Right cardiac atrium (tissue), 5 donors: ENCODE data around the gene EN2. TPM values are rescaled to one million over a fixed set of nuclear protein-coding genes. Genes with fewer than 3 reads are reported as not detected.

Experiments used
- ATAC-seq, 2 donors: fragments of 200-7000 bp; cut with Tn5 transposase; one replicate each; pipeline versions ENCODE4 v1.8.0 to v1.9.1; 2020; ENCODE audit warnings: moderate library complexity in 2 of 2, mild to moderate bottlenecking in 1 of 2
- DNase-seq, 3 donors: peaks; one replicate each; pipeline ENCODE4 v3.0.0-alpha.2; 2020
- H3K27ac ChIP-seq: one replicate; pipeline ENCODE4 v1.5.1; 2013; ENCODE audit warnings: mild to moderate bottlenecking, low read length, control low read depth, moderate library complexity
- H3K27me3 ChIP-seq: one replicate; pipeline ENCODE4 v1.6.1; 2013; ENCODE audit not compliant: control insufficient read depth, insufficient read depth
- H3K4me1 ChIP-seq: one replicate; pipeline ENCODE4 v1.6.1; 2013; ENCODE audit warnings: low read length; ENCODE audit not compliant: control insufficient read depth, insufficient read depth
- H3K4me3 ChIP-seq: one replicate; pipeline ENCODE4 v1.5.1; 2013; ENCODE audit warnings: low read length, control low read depth
- H3K9me3 ChIP-seq: one replicate; pipeline ENCODE4 v1.6.1; 2013; ENCODE audit warnings: low read length; ENCODE audit not compliant: control insufficient read depth
- WGBS: extraction: QIAGEN DNeasy Blood & Tissue Kit; methylation state at CpG from one replicate; pipeline ENCODE4 v1.1.7; 2013; 5-methylcytosine and 5-hydroxymethylcytosine counted together
- intact Hi-C, 4 donors: fragments of 100-400 bp; cut with DNase I; formaldehyde crosslinking; loops; one replicate each; pipeline versions ENCODE4 v1.11.0 to v1.14.0; 2022 to 2023
- polyA plus RNA-seq: library from polyadenylated mRNA; stranded (reverse); fragments of 200-250 nt; gene quantifications from one replicate; pipeline ENCODE4 v1.2.3, GENCODE V29; 2013
- total RNA-seq, 4 donors: library from RNA; stranded (reverse); fragmentation: NEBNext Ultra II Directional; extraction: Animal tissue kit (Norgen Biotek cat#: 25700); gene quantifications; one replicate each; pipeline ENCODE4 v1.2.1, GENCODE V29; 2021
- donor health status: healthy with polysubstance abuse.
- donor health status: DM: no; HTN: yes; CAD: no.
- donor health status: DM: no; HTN: no; CAD: no.
- donor health status: DM: no; HTN: yes; CAD: no; lungs with severe emphysema.
- donor health status: DM: yes; HTN: yes; CAD: no.

Gene EN2
- total and polyA plus RNA-seq, 5 donors, result 0.11 to 0.35 (median 0.16) TPM; not detected in 2

- Histone ChIP-seq H3K27me3 (no peaks in the 10 kb centered on the region), H3K9me3 (no peaks in the 10 kb centered on the region), H3K27ac (no peak overlapping the region), H3K4me3 (no peak overlapping the region), H3K4me1 (no peaks in the 10 kb centered on the region)
- 75% methylated on average over 20 of the region's 20 CpGs for WGBS
- intact Hi-C loops, result no loop called here
- DNase-seq, result no peak
- ATAC-seq, result no peak
Observed at GRCh38 chr7:155427411-155428038, 30.4 kb upstream of the EN2 start.

- no peak overlapping the region for H3K4me3 ChIP-seq
- ATAC-seq, result no peak
- H3K27me3 ChIP-seq, result no peaks in the 10 kb centered on the region
- 83% methylated on average over 14 of the region's 14 CpGs for WGBS
- no peak overlapping the region for H3K27ac ChIP-seq
- no peaks in the 10 kb centered on the region for H3K4me1 ChIP-seq
- DNase-seq, result no peak
- intact Hi-C loops, result no loop called here
- no peaks in the 10 kb centered on the region for H3K9me3 ChIP-seq
Observed at GRCh38 chr7:155428171-155428834, 29.6 kb upstream of the EN2 start.

GRCh38 chr7:155429651-155430050, 28.3 kb upstream of the EN2 start:
- ATAC-seq (no peak), DNase-seq (no peak)
- no peaks in the 10 kb centered on the region for H3K9me3 ChIP-seq
- no peak overlapping the region for H3K27ac ChIP-seq
- WGBS, result 63% methylated on average over 6 of the region's 6 CpGs
- no peaks in the 10 kb centered on the region for H3K4me1 ChIP-seq
- intact Hi-C loops, result no loop called here
- no peaks in the 10 kb centered on the region for H3K27me3 ChIP-seq
- no peak overlapping the region for H3K4me3 ChIP-seq

GRCh38 chr7:155430606-155431005, 27.3 kb upstream of the EN2 start:
- WGBS, result 67% methylated on average over 10 of the region's 10 CpGs
- Histone ChIP-seq H3K9me3 (no peaks in the 10 kb centered on the region), H3K4me3 (no peak overlapping the region), H3K27me3 (no peaks in the 10 kb centered on the region), H3K27ac (no peak overlapping the region), H3K4me1 (no peaks in the 10 kb centered on the region)
- ATAC-seq (no peak), DNase-seq (no peak)
- intact Hi-C loops, result no loop called here

- 73% methylated on average over 12 of the region's 12 CpGs for WGBS
- H3K9me3 ChIP-seq, result no peaks in the 10 kb centered on the region
- no peaks in the 10 kb centered on the region for H3K4me1 ChIP-seq
- H3K27me3 ChIP-seq, result no peaks in the 10 kb centered on the region
- DNase-seq (no peak), ATAC-seq (no peak)
- no peak overlapping the region for H3K27ac ChIP-seq
- intact Hi-C loops, result no loop called here
- no peak overlapping the region for H3K4me3 ChIP-seq
Observed at GRCh38 chr7:155431231-155431630, 26.7 kb upstream of the EN2 start.

GRCh38 chr7:155431711-155432110, 26.2 kb upstream of the EN2 start:
- Histone ChIP-seq H3K4me3 (no peak overlapping the region), H3K27ac (no peak overlapping the region), H3K4me1 (no peaks in the 10 kb centered on the region), H3K9me3 (no peaks in the 10 kb centered on the region), H3K27me3 (no peaks in the 10 kb centered on the region)
- DNase-seq (no peak), ATAC-seq (no peak)
- WGBS, result 82% methylated on average over 14 of the region's 14 CpGs
- intact Hi-C loops, result no loop called here

- Histone ChIP-seq H3K4me1 (no peaks in the 10 kb centered on the region), H3K27me3 (peaks cover 5% of the 10 kb centered on the region), H3K4me3 (no peak overlapping the region), H3K9me3 (no peaks in the 10 kb centered on the region), H3K27ac (no peak overlapping the region)
- WGBS, result 63% methylated on average over 3 of the region's 3 CpGs
- DNase-seq (no peak), ATAC-seq (no peak)
- intact Hi-C loops, result no loop called here
Observed at GRCh38 chr7:155435110-155435509, 22.8 kb upstream of the EN2 start.

- Histone ChIP-seq H3K4me3 (no peak overlapping the region), H3K27ac (no peak overlapping the region), H3K9me3 (no peaks in the 10 kb centered on the region), H3K27me3 (peaks cover 5% of the 10 kb centered on the region), H3K4me1 (no peaks in the 10 kb centered on the region)
- intact Hi-C loops, result no loop called here
- WGBS, result 78% methylated on average over 4 of the region's 4 CpGs
- no peak for DNase-seq
- ATAC-seq, result no peak
Observed at GRCh38 chr7:155437836-155438235, 20.1 kb upstream of the EN2 start.

- intact Hi-C loops, result no loop called here
- 44% methylated on average over 7 of the region's 7 CpGs for WGBS
- H3K4me1 ChIP-seq, result no peaks in the 10 kb centered on the region
- H3K27ac ChIP-seq, result no peak overlapping the region
- H3K4me3 ChIP-seq, result no peak overlapping the region
- peaks cover 5% of the 10 kb centered on the region for H3K27me3 ChIP-seq
- no peak for DNase-seq
- no peaks in the 10 kb centered on the region for H3K9me3 ChIP-seq
- no peak for ATAC-seq
Observed at GRCh38 chr7:155438777-155439176, 19.2 kb upstream of the EN2 start.

GRCh38 chr7:155439311-155440017, 18.5 kb upstream of the EN2 start:
- Histone ChIP-seq H3K27me3 (peaks cover 5% of the 10 kb centered on the region), H3K4me3 (no peak overlapping the region), H3K9me3 (no peaks in the 10 kb centered on the region), H3K4me1 (no peaks in the 10 kb centered on the region), H3K27ac (no peak overlapping the region)
- ATAC-seq, result no peak
- 69% methylated on average over 20 of the region's 20 CpGs for WGBS
- intact Hi-C loops, result no loop called here
- DNase-seq, result peak in 1 of 3 donors; percentile 14

- DNase-seq (no peak), ATAC-seq (no peak)
- H3K27me3 ChIP-seq, result peaks cover 5% of the 10 kb centered on the region
- H3K27ac ChIP-seq, result no peak overlapping the region
- no peaks in the 10 kb centered on the region for H3K4me1 ChIP-seq
- intact Hi-C loops, result no loop called here
- WGBS, result 57% methylated on average over 8 of the region's 8 CpGs
- H3K9me3 ChIP-seq, result no peaks in the 10 kb centered on the region
- no peak overlapping the region for H3K4me3 ChIP-seq
Observed at GRCh38 chr7:155440018-155440410, 17.9 kb upstream of the EN2 start.
